NCI-H2196 (cell line): ENCODE measurements around the gene MCCC2.
"Not testable (repeated sequence)": the region's sequence is repeated elsewhere in the genome, so short reads cannot be mapped to it uniquely, and the experiment has no call there.

Experiments
- DNase-seq: peaks from one replicate; lab custom pipeline; 2025; ENCODE audit not compliant: unreplicated experiment; lab: John Stamatoyannopoulos, UW

Gene MCCC2

DNA sequence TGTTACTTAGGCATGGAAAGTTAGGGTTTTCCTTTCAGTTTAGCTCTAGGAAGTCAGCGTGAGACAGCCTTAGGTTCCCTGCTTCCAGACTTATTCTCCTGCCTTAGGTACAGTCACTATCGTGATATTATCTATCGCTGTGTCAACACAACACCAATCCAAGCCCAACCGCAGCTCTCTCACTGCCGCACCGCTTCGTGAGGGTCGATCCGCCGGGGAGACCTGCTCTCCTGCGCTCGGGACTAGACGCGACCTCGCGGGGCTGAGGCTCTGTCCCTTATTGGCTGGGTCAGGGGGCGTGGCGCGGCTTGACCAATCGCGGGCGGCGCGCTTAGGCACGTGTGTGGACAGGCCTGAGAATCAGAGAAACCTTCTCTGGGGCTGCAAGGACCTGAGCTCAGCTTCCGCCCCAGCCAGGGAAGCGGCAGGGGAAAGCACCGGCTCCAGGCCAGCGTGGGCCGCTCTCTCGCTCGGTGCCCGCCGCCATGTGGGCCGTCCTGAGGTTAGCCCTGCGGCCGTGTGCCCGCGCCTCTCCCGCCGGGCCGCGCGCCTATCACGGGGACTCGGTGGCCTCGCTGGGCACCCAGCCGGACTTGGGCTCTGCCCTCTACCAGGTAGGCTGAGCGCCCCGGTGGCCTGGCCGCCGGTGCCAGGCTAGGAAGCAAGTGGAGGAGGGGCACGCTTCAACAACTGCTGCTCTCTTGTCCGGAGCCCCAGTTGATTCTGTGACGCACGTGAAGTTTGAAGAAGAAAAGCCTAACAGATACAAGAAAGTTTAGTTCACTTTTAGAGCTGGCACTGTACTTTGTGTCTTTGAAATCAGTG lies at the start of gene MCCC2:
MCCC2 (plus strand) TSS at position 400 of the 825 bp plus-strand sequence; CDS start at position 486, 86 bp downstream.
- peak; percentile 85 for DNase-seq

DNA sequence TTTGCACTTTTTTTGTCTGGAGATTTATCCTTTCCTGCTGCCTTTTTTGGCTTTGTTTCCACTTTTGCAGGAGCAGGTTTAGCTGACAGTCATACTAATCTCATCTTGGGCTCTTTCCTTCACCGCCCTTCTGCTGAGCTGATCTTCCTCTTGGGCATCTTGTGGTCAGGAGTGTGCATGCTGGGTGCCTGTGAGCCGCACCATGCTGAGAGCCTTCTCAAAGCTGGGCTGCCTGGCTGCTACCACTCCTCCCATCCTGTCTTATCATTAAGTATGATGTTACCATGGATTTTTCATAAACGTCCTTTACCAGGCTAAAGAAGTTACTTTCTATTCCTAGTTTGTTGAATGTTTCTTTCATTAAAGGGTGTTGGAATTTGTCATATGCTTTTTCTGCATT lies 49.5 kb upstream of the MCCC2 start:
- DNase-seq, result no peak

DNA sequence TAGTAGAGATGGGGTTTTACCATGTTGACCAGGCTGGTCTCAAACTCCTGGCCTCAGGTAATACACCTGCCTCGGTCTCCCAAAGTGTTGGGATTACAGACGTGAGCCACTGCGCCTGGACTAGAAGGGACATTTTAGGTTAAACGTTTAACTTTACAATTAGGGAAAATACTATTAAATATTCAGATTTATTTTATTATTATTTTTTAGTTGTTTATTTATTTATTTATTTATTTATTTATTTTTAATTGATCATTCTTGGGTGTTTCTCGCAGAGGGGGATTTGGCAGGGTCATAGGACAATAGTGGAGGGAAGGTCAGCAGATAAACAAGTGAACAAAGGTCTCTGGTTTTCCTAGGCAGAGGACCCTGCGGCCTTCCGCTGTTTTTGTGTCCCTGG lies 36.3 kb upstream of the MCCC2 start:
- DNase-seq, result not testable (repeated sequence)

DNA sequence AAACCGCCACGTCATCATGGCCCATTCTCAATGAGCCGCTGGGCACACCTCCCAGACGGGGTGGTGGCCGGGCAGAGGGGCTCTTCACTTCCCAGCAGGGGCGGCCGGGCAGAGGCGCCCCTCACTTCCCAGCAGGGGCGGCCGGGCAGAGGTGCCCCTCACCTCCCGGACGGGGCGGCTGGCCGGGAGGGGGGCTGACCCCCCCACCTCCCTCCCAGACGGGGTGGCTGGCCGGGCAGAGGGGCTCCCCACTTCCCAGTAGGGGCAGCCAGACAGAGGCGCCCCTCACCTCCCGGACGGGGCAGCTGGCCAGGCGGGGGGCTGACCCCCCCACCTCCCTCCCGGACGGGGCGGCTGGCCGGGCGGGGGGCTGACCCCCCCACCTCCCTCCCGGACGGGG lies 35.6 kb upstream of the MCCC2 start:
- not testable (repeated sequence) for DNase-seq

DNA sequence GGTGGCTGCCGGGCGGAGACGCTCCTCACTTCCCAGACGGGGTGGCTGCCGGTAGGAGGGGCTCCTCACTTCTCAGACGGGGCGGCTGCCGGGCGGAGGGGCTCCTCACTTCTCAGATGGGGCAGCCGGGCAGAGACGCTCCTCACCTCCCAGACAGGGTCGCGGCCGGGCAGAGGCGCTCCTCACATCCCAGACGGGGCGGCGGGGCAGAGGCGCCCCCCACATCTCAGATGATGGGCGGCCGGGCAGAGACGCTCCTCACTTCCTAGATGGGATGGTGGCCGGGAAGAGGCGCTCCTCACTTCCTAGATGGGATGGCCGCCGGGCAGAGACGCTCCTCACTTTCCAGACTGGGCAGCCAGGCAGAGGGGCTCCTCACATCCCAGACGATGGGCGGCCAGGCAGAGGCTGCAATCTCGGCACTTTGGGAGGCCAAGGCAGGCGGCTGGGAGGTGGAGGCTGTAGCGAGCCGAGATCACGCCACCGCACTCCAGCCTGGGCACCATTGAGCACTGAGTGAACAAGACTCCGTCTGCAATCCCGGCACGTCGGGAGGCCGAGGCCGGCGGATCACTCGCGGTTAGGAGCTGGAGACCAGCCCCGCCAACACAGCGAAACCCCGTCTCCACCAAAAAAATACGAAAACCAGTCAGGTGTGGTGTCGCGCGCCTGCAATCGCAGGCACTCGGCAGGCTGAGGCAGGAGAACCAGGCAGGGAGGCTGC lies 35.0 kb upstream of the MCCC2 start:
- DNase-seq, result not testable (repeated sequence)

DNA sequence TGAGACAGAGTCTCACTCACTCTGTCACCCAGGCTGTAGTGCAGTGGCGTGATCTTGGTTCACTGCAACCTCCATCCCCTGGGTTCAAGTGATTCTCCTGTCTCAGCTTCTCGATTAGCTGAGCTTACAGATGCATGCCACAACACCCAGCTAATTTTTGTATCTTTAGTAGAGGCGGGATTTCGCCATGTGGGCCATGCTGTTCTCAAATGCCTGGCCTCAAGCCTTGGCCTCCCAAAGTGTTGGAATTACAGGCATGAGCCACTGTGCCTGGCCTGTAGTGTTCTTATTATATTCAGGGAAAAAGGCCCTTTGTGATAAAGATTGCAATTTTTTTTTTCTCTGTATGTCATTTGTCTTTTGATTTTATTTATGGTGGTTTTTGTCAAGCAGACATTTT lies 24.0 kb upstream of the MCCC2 start:
- DNase-seq, result no peak

DNA sequence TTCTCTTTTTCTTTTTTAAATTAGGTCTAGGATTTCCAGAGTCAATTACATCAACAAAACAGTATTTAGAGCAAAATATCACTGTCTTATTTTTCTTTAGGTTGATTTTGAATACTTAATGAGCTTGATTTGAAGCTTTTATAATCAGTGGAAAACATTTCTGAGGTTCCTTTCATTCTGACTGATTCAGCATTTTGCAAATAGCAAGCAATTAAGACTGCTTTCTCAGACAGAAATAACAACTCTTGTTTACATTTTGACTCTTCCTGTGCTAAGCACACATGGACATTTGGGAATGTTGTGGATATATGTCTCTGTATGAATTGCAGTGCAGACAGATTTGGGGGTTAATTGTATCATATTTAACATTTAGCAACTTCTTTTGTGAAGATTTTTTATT lies 22.2 kb upstream of the MCCC2 start:
- DNase-seq, result no peak

DNA sequence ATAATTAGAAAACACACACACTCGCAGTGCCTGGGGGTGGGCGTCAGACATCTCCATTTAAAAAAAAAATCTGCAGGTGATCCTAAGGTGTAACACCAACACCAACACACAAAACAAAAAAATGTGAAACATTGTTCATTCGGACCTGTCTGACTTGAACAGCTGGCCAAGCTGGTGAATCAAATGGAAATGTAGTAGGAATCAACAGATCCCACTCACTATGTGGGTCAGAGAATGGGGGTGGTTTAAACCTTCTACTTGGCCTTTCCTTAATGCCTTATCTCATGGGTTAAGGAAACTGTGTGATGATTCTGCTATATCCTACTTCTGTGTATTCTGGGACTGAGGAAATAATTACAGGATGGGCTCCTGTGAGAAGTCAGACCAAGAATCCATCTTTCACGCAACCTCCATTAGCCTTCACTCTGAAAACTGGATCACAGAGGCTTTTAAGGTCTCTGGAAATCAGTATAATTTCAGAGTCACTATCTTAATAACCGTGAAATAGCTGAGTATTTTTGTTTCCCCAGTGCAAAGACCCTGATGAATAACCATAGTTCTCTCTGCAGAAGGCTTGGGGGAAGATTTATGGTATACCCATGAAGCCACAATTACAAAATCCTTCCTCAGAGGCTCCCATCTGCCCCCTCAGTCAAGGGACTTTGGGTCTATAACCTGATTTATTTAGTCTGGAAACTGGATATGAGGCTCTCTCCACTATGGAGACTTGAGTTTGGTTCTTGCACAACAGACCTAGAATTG lies 17.2 kb upstream of the MCCC2 start:
- no peak for DNase-seq

DNA sequence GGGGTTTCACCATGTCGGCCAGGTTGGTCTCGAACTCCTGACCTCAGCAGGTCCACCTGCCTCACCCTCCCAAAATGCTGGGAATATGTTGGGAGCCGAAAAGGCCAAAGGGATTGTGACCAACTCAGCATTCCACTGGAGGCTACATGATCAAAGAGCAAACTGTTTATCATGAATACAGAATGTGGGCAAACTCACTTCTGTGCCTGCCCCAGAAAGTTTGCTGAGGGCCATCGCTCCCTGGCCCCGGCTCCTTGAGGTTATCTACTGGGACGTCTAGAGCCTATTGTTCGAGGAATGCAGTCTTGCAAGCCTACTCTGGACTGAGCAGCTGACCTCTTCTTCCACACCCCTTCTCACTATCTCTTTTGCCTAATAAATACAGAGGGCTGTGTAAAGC lies 15.3 kb upstream of the MCCC2 start:
- not testable (repeated sequence) for DNase-seq

DNA sequence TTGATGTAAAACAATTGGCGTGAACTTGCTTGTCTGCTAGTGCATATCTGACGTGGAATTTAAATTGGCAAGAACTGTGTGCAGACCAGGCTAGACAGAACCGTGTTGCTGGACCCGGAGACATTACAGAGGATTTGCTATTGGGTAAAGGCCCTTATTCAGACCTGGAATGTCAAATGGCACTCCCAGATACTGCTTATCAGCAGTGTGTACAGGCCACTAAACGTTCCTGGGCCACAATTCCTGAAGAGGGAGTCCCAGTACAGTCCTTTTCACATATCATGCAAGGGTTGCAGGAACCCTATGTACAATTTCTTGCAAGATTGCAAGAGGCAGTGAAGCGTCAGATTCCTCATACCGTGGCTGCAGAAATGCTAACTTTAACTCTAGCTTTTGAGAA lies 13.5 kb upstream of the MCCC2 start:
- DNase-seq, result no peak

DNA sequence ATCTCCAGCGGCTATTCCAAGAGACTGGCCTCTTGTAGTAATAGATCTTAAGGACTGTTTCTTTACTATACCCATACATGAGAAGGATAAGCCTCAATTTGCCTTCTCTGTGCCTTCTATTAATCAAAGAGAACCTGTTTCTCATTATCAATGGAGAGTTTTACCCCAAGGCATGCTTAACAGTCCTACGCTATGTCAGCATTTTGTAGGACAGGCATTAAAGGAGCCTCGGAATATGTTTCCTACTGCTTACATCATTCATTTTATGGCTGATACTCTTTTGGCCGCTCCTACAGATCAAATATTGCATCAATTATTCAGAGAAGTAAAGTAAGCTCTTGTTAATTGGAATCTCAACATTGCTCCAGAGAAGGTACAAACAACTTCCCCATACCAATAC lies 11.6 kb upstream of the MCCC2 start:
- not testable (repeated sequence) for DNase-seq

DNA sequence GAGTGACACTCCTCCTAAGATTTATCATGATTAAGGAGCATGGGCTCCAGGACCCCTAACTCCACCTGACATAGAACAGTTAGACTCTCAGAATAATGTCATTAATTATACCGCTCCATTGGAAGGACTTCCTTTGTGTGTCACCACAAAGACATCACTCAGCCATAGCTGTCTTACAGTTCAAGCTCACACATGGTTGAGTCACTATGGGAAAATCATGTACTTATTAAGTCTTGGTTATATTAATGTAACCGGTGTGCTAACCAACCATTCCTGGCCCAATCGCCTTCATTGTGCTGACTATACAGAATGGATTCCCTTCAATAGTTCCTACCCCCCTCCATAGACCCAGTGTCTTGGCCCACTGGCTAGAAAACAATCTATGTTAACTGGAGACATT lies 10.9 kb upstream of the MCCC2 start:
- no peak for DNase-seq

DNA sequence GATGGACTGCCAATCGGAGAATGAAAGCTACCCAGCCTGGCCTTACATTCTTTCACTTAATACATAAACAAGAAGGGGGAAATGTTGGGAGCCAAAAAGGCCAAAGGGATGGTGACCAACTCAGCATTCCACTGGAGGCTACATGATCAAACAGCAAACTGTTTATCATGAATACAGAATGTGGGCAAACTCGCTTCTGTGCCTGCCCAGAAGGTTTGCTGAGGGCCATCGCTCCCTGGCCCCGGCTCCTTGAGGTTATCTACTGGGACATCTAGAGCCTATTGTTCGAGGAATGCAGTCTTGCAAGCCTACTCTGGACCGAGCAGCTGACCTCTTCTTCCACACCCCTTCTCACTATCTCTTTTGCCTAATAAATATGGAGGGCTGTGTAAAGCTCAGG lies 9.3 kb upstream of the MCCC2 start:
- not testable (repeated sequence) for DNase-seq

DNA sequence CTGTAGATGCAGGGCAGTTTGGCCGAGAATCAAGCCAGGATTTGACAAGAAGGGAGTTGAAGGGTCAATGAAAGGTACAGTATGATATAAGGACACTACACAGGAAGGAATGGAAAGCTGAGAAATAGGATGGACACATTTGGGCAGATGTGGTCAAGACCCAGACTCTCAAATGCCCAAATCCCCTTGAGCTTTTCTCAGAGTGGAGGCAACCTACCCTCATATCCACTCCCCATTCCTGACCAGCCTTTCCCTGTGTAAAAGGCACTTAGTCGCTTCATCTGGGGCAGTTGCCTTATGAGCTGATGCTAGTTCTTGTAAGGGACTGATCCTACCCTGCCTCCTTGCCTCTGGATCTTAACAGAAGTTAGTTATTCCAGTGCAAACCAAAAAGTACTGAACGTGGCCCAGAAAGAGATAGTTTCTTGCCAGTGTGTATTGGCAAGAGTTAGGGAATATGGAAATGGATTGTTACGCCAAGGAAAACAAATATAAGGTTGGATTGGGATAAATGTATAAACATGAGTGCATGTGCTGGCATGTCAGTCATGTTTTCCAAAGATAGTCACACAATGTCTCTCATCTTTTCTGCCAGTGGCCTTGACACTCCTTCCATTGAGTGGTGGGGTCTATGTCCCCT lies 4.1 kb upstream of the MCCC2 start:
- no peak for DNase-seq

DNA sequence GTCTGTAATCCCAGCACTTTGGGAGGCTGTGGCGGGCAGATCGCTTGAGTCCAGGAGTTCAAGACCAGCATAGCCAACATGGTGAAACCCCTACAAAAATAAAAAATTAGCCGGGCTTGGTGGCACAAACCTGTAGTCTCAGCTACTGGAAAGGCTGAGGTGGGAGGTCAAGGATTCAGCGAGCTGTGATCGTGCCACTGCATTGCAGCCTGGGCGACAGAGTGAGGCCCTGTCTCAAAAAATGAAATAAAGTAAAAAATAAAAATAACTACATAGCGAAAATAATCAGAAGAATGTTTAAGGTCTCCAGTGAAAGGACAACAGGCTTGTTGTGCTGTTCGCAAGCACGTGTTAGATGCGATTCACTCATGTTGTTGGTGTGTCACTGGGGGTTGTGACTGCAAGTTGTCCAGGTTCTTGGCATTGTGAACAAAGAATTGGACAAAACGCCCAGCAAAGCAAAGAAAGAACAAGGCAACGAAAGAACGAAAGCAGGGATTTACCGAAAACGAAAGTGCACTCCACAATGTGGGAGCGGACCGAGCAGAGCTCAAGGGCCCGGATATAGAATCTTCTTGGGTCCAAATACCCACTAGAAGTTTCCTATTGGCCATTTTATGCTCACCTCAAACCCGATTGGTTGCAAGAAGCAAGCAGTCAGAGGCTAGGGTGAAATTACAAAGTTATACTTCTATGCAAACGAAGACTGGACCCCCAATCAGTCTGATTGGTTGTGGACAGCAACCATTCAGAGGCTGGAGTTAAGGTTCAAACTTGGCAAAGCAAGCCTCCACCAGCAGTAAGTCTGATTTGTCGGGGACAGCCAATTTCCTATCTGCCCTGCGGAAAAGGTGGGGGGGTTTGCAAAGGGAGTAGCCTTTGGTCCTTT lies 844 bp upstream of the MCCC2 start:
- DNase-seq, result no peak

DNA sequence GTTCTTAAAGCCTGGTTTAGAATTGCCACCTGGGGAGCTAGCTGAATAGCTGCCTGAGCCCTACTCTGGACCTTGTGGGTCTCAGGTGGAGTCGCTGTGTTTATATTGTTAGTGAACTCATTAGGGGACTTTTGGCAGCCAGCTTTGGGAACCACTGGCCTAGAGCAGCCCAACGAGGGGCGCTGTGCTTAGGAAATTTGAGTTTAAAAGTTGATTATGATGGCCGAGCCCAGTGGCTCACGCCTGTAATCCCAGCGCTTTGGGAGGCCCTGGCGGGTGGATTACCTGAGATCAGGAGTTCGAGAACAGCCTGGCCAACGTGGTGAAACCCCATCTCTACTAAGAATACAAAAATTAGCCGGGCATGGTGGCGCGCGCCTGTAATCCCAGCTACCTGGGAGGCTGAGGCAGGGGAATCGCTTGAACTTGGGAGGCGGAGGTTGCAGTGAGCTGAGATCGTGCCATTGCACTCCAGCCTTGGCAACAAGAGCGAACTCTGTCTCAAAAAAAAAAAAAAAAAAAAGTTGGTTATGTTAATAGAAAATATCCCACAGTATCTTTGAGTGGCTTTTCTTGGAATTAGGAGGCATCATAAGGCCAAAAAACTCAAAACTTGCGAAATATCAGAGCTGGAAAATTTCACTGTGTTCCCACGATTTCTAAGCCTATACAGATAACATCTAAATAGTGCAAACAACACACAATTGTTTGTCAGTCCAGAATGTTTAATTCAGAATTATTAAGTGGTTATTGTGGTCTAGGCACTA lies 809 bp downstream of the MCCC2 start:
- no peak for DNase-seq

DNA sequence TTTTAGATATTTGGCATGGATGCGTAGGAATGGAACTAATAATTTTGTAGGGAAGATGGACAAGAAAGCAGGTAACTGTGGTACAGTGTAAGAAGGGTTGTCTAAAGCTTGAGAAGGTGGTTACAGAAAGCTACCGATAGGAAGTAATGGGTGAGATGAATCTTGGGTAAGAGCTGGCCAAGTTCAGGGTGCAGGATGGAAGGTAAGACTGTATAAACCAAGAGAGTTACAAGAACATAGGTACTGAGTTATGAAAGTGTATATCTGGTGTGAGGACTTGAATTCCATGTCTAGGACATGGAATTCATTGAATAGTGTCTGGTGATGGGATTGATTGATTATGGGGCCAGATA lies 1.4 kb downstream of the MCCC2 start:
- DNase-seq, result no peak

DNA sequence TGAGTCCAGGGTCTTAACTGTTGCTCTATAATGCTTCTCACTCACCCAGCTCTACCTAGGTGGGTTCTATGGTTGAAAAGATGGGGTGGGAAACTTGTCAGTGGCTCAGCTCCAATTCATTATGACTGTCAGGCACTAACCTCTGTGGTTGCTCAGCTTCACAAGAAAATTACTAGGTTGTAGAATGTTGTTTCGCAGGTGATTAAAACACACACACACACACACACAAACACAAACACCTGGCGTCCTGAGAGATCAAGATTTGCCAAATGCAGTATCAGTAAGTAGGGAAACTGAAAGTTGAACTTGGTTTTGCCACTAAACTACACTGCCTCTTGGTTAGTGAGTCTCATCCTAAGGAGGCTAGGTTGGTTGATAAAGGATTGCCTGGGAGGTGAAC lies 2.8 kb downstream of the MCCC2 start:
- DNase-seq, result no peak

DNA sequence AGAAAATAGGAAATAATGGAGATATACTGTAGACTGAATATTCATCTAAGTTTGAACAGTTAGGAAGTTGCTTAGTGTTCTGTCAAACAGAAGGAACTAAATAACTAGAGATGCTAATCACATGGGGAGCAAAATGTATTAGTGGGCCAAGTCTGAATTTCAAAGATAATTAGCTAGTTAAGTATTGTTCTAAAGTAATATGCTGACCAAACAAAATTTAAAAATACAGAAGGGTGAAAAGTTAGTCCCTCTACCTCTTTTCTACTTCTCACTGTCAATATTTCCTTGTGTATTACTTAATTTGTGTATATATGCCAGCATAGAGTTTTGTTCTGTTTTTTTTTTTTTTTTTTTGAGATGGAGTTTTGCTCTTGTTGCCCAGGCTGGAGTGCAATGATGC lies 4.0 kb downstream of the MCCC2 start:
- DNase-seq, result no peak

DNA sequence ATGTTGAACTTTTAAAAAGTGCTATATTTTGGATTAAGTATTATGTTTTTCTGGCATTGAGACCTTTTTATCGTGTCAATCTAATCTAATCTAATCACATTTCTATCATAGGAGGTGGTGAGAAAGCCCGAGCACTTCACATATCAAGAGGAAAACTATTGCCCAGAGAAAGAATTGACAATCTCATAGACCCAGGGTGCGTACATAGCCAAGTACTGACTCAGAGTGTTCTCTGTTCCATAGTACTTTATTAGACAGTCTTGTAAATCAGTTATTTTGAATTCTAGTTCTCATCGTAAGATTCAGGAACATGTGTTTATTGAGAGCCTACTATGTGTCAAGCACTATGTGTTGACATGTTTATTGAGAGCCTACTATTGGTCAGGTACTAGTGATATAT lies 9.0 kb downstream of the MCCC2 start:
- DNase-seq, result no peak
